GM12873 (cell line): Measurements from ENCODE around the gene OLFML1.

Experiments used
- TF ChIP-seq, protein P1 (sequence below): IDR thresholded peaks from 2 replicates; pipeline ENCODE4 v1.5.1; 2012; ENCODE audit warnings: low read depth, mild to moderate bottlenecking, moderate library complexity, low read length, control low read depth; ENCODE audit not compliant: insufficient read depth; ENCODE audit errors: missing control alignments

OLFML1 gene

DNA sequence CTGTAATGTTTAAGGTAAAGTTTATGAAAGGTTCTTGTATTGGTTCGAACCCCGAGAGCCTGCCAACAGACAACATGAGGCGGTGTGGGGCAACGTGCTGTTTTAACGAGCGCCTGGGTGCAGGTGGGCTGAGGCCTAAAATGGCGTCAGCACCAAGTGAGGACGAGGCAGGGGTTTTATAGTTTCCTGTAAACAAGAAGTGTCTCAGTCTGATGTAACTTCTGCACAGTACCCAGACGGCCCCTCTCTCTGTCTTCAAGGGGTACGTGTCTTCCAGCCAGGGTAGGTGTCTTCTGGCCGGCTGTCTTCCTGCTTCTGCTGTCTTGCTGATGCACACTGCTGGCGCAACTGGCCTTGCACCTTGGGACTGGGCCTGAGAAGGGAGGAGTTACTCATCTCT lies 31.2 kb downstream of the OLFML1 start:
- TF ChIP-seq, protein P1, sequence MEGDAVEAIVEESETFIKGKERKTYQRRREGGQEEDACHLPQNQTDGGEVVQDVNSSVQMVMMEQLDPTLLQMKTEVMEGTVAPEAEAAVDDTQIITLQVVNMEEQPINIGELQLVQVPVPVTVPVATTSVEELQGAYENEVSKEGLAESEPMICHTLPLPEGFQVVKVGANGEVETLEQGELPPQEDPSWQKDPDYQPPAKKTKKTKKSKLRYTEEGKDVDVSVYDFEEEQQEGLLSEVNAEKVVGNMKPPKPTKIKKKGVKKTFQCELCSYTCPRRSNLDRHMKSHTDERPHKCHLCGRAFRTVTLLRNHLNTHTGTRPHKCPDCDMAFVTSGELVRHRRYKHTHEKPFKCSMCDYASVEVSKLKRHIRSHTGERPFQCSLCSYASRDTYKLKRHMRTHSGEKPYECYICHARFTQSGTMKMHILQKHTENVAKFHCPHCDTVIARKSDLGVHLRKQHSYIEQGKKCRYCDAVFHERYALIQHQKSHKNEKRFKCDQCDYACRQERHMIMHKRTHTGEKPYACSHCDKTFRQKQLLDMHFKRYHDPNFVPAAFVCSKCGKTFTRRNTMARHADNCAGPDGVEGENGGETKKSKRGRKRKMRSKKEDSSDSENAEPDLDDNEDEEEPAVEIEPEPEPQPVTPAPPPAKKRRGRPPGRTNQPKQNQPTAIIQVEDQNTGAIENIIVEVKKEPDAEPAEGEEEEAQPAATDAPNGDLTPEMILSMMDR: no peak

DNA sequence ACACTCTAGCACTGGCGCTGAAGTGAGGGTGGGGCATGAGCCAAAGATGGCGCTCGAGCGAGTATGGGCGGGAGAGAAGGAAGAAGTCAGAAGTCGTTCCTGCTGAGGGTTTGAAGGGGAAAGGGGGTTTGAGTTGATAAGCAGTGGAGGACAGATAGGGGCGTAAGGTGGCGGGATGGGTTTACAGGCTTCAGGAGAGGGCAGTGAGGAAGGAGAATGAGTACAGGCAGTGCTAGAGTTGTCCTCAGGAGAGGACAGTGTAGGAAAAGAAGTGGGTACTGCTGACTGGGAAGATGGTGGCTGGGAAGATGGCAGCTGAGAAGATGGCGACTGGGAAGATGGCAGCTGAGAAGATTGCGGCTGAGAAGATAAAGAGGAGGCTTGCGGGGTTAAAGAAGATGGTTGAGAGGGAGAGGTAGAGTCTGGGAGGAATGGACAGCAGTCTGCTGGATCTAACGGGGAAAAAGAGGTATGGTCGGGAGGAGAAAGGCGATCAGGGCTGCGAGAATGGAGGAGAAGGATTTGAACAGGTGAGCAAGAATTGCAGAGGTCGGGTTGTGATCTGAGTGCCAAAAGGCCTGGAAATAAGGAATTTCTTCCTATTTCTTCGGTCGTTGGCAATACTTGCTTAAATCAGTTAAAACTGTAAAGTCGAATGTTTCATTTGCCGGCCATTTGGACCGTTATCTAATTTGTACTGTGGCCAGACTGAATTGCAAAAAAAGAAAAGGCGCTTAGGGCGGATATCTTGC lies 33.7 kb downstream of the OLFML1 start:
- TF ChIP-seq, protein P1: no peak

DNA sequence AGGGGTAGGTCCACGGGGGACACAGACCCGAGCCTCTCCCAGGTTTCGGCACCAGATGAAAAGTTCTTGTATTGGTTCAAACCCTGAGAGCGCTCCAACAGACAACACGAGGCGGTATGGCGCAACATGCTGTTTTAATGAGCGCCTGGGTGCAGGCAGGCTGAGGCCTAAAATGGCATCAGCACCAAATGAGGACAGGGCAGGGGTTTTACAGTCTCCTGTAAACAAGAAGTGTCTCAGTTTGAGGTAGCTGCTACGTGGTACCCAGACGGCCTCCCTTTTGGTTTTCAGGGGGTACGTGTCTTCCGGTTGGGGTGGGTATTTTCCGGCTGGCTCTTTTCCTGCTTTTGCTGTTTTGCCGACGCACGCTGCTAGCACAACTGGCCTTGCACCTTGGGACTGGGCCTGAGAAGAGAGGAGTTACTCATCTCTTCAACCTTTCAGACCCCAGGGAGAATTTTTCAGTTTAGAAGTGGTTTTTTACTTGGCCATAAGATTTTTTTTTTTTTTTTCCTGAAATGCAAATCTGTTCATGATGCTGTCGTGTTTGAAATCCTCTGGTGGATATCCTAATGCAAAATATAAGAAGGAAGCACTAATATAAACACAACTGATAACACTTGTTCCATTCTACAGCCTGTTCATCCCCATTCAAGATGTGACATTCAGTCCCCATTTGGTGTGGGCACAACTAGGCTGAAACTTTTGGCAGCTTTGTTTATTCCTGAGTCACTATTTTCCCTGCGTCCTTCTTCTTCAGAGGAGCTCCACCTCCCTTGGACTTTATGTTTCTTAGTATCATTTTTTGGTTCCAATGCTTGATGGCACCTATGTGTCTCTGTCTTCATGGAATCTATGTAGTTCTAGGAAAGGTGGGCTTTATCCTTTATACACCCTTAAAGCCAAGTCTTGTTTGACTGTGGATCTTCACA lies 35.0 kb downstream of the OLFML1 start:
- TF ChIP-seq, protein P1: no peak

DNA sequence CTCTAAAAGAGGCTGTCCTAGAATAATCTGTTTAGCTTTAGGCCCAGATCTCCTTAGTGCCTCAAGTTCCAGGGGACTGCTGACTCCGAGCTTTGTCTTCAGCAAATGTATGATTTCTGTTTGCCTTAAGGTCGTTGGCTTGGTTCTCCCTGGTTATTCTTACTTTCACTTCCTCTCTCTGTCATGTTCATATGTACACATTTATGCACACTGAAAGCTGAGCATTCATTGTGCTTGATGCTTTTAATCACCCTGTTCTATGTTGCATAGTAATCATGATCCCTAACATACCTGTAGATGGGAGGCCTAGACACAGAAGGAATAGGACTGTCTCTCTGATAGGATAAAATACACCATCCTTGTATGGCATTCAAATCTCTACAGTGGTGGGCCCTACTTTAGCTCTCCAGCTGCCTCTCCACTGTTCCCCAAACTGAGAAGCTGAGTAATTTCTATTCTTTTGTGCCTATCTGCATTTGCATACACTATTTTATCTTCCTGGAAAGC lies 35.7 kb downstream of the OLFML1 start:
- TF ChIP-seq, protein P1: no peak

DNA sequence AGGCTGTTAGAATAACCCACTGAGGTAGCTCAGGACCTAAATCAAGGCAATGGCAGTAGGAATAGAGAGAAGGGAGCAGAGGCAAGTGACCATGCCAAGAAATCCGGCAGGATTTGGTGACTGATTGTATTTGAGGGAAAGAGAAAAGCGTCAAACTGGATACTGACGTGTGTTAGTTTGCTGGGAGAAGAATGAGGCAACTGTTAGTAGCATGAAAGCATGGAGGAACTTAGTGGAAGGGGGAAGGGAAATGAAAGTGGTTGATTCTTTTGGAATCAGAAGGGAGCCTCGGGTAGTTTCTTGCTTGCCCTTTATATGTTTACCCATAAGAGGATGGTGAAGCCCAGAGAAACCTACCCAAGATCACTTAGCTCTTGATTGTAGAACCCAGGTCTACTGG lies 36.8 kb downstream of the OLFML1 start:
- TF ChIP-seq, protein P1: no peak

DNA sequence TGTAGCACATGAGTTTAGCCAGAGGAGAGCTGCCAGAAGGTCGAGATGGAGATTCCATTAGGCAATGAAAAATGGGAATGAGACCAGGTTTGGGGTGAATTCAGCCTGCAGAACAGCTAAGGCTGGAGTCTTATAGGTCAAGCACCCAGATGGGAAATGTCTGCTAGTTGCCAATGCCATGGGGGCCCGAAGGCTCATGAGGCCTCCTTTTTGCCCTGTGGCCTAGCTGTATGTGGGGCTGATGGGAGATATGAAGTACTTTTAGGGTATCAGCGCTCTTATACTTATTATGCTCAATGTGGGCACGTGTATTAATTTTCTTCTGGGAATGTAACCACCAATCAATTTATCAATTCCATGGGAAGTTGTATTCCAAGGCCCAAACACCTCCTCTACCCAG lies 37.2 kb downstream of the OLFML1 start:
- TF ChIP-seq, protein P1: no peak
